NCI-H226 (cell line): ENCODE results near the gene DRG1.
"Not testable (repeated sequence)": the region's sequence is repeated elsewhere in the genome, so short reads cannot be mapped to it uniquely, and the experiment has no call there.

Experiments
- DNase-seq: peaks from one replicate; pipeline ENCODE4 v3.0.0-alpha.2; 2015

DRG1 gene, protein sequence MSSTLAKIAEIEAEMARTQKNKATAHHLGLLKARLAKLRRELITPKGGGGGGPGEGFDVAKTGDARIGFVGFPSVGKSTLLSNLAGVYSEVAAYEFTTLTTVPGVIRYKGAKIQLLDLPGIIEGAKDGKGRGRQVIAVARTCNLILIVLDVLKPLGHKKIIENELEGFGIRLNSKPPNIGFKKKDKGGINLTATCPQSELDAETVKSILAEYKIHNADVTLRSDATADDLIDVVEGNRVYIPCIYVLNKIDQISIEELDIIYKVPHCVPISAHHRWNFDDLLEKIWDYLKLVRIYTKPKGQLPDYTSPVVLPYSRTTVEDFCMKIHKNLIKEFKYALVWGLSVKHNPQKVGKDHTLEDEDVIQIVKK

DNA sequence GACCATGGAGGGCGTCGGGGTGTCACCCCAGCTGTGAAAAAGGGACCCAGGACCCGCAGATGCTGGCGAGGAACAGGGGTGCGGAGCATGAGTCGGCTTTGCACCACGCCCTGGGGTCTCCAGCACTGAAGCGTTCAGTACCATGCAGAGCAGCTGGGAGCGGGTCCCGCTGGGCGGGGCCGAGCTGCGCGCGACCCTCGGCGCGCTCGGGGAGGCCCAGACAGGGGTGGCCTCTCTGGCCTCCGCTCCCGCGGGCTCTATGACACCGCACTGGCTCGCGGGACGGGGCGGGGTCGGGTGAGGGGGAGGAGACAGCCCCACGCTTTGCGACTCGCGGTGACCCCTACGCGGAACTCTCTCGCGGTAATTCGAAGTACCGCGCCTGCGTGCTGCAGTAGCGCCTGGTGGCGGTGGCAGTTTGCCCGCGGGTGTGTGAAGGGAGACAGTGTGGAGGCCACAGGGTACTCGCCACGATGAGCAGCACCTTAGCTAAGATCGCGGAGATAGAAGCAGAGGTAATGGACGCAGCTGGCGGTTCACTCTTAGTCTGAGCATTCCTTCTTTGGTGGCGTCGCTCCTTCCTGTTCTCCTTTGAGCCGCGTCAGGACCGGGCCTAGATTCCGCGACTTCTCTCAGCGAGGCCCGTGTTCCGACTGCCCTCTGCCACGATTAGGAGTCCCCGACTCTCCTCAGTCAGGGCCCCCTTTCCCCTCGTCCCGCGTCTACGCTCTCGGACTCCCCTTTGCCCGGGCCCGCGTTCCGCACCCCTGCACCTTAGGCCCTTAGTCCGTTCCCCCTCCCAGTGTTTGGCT, at the start of gene DRG1:
TSS of gene DRG1 (plus strand) at position 394 of the 812 bp plus-strand sequence. CDS start at position 474, 80 bp downstream.
- DNase-seq, result peak; percentile 75

DNA sequence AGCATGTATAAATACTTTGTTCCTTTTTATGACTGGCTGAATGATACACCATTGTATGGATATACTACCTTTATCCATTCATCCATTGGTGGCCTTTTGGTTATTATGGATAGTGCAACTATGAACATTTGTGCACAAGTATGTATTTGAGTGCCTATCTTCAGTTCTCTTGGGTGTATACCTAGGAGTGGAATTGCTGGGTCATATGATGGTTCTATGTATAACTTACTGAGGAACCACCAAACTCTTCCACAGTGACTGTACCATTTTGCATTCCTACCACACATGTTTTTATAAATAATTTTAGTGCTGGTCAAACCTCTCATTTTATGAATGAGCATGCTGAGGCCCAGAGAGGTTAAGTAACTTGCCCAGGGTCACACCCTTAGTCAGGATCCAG, 49.4 kb upstream of the DRG1 start:
- DNase-seq, result no peak

DNA sequence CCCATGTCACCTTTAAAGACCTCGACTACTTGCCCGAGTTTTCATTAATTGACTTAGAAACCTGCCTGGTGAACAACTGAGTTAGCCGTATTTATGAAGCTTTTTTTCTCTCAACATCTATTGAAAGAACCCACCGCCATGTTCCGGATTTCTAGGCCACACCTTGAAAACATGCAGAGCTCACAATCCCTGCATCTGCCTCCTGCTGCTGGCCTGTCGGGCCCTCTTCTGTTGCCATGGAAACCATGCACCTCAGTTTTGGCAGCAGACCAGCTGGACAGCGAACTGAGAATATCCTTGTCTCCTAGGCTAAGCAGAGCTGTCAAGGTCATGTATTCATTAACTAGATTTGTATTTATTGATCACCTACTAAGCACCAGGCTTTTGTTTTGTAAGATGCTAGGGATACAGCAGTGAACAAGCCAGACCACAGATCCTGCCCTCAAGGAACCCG, 49.0 kb upstream of the DRG1 start:
- no peak for DNase-seq

DNA sequence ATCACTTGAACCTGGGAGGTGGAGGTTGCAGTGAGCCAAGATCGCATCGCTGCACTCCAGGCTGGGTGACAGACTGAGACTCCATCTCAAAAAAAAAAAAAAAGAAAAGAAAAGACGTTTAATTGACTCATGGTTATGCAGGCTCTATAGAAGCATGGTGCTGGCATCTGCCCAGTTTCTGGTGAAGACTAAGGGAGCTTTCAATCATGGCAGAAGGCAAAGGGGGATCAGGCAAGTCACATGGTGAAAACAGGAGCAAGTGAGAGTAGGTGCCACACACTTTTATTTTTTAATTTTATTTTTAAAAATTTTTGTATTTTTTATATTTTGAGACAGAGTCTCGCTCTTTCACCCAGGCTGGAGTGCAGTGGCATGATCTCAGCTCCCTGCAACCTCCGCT, 44.9 kb upstream of the DRG1 start:
- no peak for DNase-seq

DNA sequence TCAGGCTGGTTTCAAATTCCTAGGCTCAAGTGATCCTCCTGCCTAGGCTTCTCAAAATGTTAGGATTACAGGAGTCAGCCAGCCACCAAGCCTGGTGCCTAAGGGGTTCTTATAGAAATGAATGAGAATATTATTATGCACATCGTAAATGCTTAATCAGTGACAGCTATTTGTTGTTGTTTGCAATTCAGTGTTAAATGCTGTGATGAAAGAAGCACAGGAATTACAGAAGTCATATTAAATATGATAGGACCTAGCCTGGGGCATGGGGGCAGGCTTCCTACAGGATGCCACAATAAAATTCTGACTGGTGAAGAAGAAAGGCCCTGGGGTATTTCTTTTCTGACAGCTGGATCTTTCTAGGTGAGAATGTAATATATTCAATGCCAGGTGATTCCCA, 39.4 kb upstream of the DRG1 start:
- no peak for DNase-seq

DNA sequence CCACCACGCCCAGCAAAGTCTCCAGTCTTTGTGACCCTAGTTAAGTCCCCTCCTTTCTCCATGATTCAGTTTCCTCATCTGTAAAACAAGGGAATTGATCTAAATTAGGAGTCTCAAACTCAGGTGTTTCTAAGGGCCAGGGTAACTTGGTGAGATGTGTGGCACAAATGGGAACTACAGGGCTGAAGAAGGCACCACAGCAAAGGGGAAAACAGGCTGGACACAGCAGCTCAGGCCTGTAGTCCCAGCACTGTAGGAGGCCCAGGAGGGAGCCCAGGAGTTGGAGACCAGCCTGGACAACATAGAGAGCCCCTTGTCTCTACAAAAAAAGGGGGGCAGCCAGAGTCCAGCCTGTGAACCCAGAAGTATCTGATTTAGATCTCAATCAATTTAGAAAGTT, 37.7 kb upstream of the DRG1 start:
- DNase-seq, result no peak

DNA sequence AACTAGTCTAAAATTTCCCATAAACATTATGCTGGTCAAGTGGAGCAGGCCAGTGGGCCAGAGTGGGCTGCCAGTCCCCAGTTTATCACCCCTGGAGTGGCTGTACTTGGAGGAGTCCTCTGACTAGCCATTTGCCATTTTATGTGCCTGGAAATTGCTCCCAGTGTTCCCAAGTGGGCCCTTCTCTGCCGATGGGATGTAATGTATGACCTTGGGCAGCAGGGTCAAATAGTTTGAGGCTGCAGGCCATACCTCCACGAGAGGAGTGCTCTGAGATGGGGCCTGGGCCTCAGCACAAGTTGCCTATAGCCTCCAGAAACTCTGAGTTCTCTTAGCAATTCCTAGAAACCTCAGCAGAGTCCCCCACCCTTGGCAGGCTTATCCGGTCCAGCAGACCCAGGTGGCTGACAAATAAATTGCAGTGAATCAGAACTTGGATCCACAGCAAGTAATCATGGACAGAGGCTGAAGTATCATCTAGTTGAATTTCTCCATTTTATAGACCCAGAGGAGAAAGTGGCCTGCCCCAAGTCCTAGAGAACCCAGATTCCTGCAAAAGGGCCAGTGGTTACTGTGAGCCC, 35.4 kb upstream of the DRG1 start:
- no peak for DNase-seq

DNA sequence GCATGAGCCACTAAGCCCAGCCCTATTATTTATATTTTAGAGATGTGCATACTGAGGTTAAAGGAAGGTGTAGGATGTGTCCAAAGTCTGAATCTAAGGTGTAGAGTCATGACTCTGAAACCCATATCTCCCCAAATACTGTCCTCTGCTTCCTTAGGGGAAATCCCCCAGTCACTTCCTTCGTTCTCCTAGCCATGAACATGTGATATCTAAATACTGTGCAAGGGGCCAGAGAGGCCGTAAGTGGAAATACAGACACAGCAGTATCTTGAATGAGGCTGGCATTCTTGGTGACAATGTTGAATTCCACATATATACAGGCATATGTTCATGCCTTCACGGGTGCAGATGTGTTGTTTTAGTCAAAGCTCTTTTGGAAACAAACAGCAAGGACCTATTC, 32.0 kb upstream of the DRG1 start:
- DNase-seq, result no peak

DNA sequence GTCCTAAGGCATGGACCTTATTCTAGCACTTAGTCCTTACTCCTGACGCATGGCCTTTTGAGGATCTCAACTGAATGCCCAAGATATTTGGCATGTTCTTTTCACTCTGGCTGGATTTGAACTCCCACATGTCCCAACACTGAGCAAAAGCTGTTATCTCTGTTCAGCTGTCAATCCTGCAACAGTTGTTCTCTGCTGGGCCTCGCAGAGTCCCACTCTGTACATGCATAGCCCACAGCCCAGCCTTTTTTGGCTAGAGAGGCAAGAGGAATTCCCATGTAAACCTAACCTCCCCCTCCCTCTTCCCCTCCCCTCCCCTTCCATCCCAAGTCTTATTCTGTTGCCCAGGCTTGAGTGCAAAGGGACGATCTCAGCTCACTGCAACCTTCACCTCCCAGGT, 21.8 kb upstream of the DRG1 start:
- no peak for DNase-seq

DNA sequence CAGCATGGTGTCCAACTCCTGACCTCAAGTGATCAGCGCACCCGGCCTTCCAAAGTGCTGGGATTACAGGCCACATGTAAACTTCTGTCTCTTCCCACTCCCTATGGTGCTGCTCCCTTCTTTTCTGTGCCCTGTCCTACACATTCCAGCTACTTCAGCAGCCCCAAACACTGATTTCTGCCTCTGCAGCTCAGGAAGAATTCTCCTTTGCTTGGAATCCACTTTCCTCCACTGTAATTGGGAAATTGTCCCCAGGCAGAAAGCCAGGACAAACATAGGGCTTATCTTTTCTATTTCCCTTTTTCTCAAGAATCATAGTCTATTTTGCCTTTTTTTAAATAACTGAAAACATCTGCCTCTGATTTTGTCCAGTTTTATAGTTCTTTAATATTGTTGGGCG, 21.3 kb upstream of the DRG1 start:
- no peak for DNase-seq

DNA sequence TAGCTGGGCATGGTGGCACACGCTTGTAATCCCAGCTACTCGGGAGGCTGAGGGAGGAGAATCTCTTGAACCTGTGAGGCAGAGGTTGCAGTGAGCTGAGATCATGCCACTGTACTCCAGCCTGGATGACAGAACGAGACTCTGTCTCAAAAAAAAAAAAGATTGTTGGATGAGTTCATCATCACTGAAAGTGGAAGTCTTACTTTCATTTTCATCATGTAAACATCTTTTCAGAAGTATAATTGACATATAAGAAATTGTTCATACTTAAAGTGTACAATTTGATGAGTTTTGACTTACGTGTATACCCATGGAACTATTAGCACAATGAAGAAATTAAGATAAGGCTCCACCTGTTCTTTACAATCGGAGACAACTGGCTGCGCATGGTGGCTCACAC, 20.8 kb upstream of the DRG1 start:
- not testable (repeated sequence) for DNase-seq

DNA sequence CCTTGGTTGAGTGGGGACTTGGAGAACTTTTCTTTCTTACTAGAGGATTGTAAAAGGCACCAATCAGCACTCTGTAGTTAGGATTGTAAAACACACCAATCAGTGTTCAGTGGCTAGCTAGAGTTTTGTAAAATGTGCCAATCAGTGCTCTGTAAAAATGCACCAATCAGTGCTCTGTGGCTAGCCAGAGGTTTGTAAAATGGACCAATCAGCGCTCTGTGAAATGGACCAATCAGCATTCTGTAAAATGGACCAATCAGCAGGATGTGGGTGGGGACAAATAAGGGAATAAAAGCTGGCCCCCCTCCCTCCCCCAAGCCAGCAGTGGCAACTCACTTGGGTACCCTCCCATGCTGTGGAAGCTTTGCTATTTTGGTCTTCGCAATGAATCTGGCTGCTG, 5.5 kb upstream of the DRG1 start:
- DNase-seq, result no peak

DNA sequence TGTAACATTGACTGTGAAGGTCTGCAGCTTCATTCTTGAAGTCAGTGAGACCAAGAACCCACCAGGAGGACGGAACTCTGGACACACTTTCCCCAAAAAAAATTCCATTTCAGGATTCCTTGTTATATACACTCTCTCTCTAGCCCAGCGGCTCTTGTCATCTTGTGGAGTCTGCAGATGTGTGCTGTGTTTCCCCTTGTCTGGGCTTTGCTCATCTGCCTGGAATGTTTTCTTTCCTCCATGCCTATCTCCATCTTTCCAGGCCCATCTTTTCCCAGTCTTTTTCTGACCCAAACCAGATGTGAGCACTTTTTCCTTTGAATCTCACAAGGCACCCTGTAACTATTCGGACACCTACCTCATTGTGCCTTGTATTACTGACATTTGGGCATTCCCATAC, 5.1 kb upstream of the DRG1 start:
- no peak for DNase-seq

DNA sequence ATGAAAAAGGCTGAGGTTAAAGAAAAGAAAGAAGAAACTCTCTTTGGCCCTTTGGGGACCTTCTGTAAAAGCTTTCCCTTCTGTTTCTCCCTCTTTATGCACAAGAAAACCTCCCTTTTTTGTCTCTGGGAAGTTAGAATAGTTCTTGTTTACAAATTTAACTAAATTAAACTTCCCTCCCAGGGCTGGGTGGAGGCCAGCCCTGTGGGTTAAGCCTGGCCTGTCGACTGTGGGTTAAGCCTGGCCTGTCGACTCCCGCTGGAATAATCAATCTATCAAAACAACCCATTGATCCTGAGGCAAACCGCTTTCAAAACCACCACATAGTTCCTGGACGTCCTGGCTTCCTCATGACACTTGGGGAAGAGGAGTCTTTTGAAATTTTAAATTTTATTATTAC, 1.2 kb upstream of the DRG1 start:
- no peak for DNase-seq

DNA sequence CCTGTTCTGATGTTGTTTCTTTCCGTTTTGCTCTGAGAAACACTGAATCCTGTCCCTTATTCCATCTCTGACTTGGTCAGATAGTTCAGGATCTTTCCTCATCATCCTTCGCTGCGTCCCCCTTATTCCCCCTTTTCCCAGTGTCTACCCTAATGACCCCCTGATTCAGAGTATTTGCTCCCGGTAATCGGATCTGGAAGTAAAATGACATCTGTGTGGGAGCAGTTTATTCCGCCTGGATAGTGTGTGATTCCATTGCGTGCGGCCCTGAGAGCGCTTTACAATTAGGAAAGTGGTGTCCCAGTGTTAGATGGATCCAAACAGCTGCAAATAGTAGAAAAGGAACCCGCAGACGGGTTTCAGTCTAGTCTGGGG, 606 bp downstream of the DRG1 start:
- no peak for DNase-seq

DNA sequence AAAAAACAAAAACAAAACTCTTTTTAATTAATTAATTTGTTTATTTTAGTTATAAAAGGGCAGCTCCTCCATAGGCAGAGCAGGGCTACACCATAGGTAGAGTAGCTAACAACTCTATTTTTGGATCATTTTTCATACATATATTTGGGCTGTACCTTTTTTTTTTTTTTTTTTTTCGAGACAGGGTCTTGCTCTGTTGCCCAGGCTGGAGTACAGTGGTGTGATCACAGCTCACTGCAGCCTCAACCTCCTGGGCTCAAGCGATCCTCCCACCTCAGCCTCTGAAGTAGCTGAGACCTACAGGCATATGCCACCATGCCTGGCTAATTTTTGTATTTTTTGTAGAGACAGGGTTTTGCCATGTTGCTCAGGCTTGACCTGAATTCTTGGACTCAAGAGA, 2.9 kb downstream of the DRG1 start:
- not testable (repeated sequence) for DNase-seq

DNA sequence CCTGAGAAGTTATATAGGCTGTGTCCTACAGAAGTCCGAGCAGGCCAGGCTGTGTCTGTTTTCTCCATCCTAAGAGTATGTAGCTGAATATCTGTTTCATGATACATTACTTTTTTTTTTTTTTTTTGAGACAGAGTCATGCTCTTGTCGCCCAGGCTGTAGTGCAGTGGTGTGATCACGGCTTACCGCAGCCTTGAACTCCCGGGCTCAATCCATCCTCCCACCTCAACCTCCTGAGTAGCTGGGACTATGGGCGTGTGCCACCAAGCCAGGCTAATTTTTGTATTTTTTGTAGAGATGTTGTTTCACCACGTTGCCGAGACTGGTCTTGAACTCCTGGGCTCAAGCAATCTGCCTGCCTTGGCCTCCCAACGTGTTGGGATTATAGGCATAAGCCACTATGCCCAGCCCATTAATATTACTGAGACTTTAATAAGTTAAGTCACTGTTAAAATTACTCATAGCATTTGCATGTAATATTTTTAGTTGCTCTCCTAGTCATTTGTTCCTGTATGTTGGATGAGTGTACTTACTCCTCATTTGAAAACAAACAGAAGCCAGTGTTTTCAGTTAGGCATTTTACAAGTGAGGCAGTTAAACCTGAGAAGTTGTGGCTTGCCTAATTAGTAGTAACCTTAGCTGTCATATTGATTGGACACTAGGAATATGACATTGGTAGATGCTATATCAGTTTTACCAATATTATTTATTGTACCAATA, 26.1 kb downstream of the DRG1 start:
- no peak for DNase-seq

DNA sequence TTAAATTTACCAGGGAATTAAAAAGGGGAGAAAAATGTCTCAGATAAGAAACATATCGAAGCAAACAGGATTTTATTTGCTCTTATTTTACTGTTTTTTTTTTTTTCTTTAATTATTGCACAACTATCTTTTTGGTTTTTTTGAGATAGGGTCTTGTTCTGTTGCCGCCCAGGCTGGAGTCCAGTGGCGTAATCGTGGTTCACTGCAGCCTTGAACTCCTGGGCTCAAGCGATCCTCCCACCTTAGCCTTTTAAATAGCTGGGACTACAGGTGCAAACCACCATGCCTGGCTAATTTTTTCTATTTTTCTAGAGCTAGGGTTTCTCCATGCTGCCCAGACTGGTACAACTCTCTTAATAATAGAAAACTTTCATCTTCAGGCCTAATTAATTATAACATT, 32.5 kb downstream of the DRG1 start:
- no peak for DNase-seq

DNA sequence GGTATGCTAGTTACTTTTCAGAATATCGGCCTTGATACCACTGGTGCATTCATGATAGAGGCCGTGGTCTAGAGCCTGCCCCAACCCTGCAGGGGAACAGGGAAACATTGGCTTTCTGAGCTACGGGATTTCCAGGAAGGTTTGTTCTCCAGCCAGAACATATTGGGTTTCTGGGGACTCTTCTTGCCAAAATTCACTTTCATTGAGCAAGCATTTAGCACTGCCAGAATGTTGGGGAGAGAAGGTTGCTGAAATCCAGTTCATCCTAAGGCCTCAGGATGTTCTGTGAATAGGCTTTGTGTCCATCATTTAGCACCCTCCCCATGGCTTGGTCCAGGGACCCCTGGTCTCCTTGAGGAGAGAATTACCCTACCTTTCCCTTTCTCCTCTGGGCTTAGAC, 36.7 kb downstream of the DRG1 start:
- DNase-seq, result no peak

DNA sequence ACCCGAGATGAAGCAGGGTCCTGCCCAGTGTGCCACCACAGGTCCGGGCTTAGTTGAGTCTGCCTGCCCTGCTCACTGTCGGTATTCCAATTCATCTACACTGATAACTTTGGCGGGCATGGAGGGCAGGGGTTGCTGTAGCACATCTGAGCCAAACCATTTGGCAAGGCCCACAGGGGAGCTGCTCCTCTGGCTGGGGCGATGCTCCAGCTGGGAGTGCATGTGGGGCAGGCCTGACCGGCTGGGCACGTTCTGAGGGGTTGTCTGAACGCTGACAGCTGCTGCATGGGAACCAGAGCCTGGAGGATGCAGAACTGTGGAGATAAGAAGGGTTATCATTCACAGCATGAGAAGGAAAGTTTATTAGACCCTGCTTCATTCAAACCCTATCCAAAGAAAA, 40.4 kb downstream of the DRG1 start:
- no peak for DNase-seq

DNA sequence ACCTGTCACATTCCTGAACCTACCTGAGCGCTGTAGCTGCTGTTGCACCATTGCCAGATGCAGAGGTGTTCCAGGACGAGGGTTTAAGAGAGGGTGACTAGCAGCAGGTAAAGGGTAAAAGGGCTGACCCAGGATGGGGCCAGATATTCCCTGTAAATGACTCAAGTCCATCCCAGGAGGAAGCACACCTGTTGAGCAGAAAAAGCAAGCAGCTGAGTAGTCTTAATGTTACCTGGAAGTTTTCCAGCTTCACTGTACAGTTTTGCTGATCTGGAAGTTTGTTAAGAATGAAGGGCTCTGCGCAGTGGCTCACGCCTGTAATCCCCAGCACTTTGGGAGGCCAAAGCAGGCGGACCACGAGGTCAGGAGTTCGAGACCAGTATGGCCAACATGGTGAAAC, 41.3 kb downstream of the DRG1 start:
- no peak for DNase-seq

DNA sequence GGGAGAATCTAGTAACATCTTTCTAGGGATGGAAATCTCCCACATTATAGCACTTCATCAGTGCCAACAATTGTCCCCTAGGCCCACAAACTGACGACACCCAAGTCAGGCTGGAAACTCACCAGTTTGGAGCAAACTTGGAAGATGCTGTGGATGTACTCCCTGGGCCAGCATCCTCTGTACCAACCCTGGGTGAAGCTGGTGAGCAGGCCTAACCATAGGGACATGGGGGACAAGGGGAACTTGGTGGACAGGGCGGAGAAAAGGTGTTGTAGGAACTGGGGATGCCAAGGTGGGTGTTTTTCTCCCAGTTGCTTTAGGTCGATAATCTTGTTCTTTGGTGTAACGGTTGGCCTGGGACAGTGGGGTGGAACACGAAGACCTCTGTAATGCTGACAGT, 42.2 kb downstream of the DRG1 start:
- DNase-seq, result no peak

DNA sequence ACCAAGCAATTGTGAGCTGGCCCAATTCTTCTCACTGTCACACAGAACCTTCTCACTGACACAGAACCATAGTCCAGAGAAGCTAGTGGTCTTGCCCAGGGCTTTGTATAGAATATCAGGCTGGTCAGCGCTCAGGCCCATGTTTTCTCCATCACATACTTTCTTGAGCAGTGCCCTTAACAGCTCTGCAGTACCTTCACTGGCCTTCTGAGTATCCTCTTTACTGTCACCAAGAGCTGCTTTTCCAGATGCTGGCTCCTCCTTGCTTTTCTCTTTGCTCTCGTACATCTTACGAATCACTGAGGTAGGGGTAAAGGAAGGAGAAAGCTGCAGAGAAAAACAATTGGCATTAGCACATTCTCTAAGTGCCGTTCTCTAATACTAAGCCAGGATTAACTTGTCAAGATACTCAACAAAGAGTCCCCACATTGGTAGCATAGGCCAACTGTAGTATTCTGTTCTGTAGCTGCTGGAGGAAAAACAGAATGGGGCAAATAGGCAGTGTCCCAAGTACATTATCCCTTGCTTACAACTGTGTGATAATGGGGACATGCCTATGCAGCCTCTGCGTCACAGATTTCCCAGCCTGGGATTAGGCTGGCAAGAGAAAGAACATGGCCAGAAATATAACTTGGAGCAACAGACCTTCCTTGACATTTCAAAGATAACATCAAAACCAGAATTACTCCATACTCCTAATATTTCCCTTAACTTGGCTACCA, 43.5 kb downstream of the DRG1 start:
- DNase-seq, result no peak
